Panc1 (cell line): Measurements from ENCODE around the gene RAC2.

Experiments
- SIN3A ChIP-seq: IDR thresholded peaks from 2 replicates; pipeline ENCODE4 v1.6.1; 2012; ENCODE audit warnings: low read depth, mild to moderate bottlenecking, low read length, moderate library complexity, borderline replicate concordance; ENCODE audit not compliant: insufficient read depth
- TF ChIP-seq, protein P1 (sequence below): fragments of 450-650 bp; IDR thresholded peaks from 2 replicates; pipeline ENCODE4 v1.5.1; 2017; ENCODE audit warnings: mild to moderate bottlenecking
- TF ChIP-seq, protein P2 (sequence below), 2 experiments: IDR thresholded peaks; 2 replicates each; pipeline ENCODE4 v1.6.1; 2011 to 2012; ENCODE audit warnings: low read depth in 2 of 2, control low read depth in 1 of 2, low read length in 1 of 2, mild to moderate bottlenecking in 1 of 2, moderate library complexity in 1 of 2; ENCODE audit not compliant: insufficient read depth in 1 of 2

DNA sequence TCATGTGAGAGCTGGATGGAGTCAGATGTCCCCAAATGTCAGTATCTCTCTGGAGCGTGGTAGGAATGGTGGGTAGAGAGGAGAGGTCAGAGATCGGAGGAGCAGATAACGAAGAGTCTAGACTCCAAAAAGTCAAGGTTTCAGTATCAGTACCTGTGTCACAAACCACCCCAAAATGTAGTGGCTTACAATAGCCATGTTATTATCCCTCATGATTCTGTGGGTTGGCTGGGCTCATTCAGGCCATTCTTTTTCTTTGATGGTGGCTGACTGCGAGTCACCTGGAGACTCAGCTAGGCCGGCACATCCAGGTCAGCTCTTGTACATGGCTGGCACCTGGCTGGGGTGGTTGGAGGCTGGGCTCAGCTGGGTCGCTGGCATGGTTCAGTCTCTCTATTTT lies 24.5 kb downstream of the RAC2 start:
- TF ChIP-seq, protein P1, sequence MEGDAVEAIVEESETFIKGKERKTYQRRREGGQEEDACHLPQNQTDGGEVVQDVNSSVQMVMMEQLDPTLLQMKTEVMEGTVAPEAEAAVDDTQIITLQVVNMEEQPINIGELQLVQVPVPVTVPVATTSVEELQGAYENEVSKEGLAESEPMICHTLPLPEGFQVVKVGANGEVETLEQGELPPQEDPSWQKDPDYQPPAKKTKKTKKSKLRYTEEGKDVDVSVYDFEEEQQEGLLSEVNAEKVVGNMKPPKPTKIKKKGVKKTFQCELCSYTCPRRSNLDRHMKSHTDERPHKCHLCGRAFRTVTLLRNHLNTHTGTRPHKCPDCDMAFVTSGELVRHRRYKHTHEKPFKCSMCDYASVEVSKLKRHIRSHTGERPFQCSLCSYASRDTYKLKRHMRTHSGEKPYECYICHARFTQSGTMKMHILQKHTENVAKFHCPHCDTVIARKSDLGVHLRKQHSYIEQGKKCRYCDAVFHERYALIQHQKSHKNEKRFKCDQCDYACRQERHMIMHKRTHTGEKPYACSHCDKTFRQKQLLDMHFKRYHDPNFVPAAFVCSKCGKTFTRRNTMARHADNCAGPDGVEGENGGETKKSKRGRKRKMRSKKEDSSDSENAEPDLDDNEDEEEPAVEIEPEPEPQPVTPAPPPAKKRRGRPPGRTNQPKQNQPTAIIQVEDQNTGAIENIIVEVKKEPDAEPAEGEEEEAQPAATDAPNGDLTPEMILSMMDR: no peak
- TF ChIP-seq, protein P2, sequence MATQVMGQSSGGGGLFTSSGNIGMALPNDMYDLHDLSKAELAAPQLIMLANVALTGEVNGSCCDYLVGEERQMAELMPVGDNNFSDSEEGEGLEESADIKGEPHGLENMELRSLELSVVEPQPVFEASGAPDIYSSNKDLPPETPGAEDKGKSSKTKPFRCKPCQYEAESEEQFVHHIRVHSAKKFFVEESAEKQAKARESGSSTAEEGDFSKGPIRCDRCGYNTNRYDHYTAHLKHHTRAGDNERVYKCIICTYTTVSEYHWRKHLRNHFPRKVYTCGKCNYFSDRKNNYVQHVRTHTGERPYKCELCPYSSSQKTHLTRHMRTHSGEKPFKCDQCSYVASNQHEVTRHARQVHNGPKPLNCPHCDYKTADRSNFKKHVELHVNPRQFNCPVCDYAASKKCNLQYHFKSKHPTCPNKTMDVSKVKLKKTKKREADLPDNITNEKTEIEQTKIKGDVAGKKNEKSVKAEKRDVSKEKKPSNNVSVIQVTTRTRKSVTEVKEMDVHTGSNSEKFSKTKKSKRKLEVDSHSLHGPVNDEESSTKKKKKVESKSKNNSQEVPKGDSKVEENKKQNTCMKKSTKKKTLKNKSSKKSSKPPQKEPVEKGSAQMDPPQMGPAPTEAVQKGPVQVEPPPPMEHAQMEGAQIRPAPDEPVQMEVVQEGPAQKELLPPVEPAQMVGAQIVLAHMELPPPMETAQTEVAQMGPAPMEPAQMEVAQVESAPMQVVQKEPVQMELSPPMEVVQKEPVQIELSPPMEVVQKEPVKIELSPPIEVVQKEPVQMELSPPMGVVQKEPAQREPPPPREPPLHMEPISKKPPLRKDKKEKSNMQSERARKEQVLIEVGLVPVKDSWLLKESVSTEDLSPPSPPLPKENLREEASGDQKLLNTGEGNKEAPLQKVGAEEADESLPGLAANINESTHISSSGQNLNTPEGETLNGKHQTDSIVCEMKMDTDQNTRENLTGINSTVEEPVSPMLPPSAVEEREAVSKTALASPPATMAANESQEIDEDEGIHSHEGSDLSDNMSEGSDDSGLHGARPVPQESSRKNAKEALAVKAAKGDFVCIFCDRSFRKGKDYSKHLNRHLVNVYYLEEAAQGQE (IDR thresholded peaks at IDR 0.05; ENCODE audit: insufficient read depth in 1 of 2, low read depth in 2 of 2, low read length in 1 of 2): no peak
- TF ChIP-seq SIN3A: no peak
